K562 (cell line): Measurements from ENCODE around the gene STX2. TPM values are rescaled to one million over a fixed set of nuclear protein-coding genes. Genes with fewer than 3 reads are reported as not detected.

Experiments used
- GABPB1 ChIP-seq: sonication (generic); formaldehyde crosslinking; IDR thresholded peaks from 2 replicates; pipeline ENCODE4 v1.8.0; 2022; ENCODE audit warnings: mild to moderate bottlenecking, missing genetic modification reagents
- HIVEP1 ChIP-seq: fragments of 250-450 bp; sonication (Bioruptor Pico); IDR thresholded peaks from 2 replicates; pipeline ENCODE4 v1.4.0; 2020; ENCODE audit warnings: mild to moderate bottlenecking
- KDM4B ChIP-seq, 2 experiments: fragments of 450-650 bp in 1 of 2; sonication (generic) in 1 of 2; IDR thresholded peaks; 2 replicates each; pipeline ENCODE4 v1.6.1; 2016 to 2017; ENCODE audit warnings: borderline replicate concordance in 2 of 2, antibody characterized with exemption in 1 of 2, low read depth in 1 of 2, mild to moderate bottlenecking in 1 of 2
- NEUROD1 ChIP-seq: fragments of 150-350 bp; IDR thresholded peaks from 2 replicates; pipeline ENCODE4 v1.6.1; 2014; ENCODE audit warnings: borderline replicate concordance, low read length, low read depth; ENCODE audit not compliant: partially characterized antibody
- ZNF780A ChIP-seq: fragments of 250-450 bp; sonication (Bioruptor Pico); IDR thresholded peaks from 2 replicates; pipeline ENCODE4 v1.5.0; 2021; ENCODE audit warnings: mild to moderate bottlenecking
- polyA plus RNA-seq, 8 experiments: library from polyadenylated mRNA; depleted of rRNA in 4 of 8; stranded (reverse) in 5 of 8; unstranded in 3 of 8; fragments of >200 nt; fragmentation: Nextera tagmentation in 2 of 8; fragmentation: Illumina TruSeq in 1 of 8; extraction: Ambion mirVana in 2 of 8; extraction: Trizol in 1 of 8; gene quantifications; 2 replicates each; pipeline versions ENCODE4 v1.2.1 to v1.2.3, GENCODE V29; 2011 to 2014; ENCODE audit warnings: inconsistent platforms in 1 of 8, missing spikeins in 1 of 8
- total RNA-seq, 7 experiments: library from RNA; depleted of rRNA in 6 of 7; stranded (reverse); fragments of >200 nt in 6 of 7; fragmentation: Illumina TruSeq in 2 of 7; extraction: Trizol in 2 of 7; gene quantifications; 2 replicates each; pipeline versions ENCODE4 v1.2.1 to v1.2.3, GENCODE V29; 2011 to 2021; ENCODE audit warnings: low replicate concordance in 1 of 7
- TF ChIP-seq, protein P1 (sequence below), 2 experiments: fragments of 450-650 bp; IDR thresholded peaks; 2 replicates each; pipeline ENCODE4 v1.6.1; 2018; ENCODE audit warnings: mild to moderate bottlenecking in 2 of 2, low read depth in 1 of 2; ENCODE audit not compliant: partially characterized antibody in 2 of 2
- TF ChIP-seq, protein P2 (sequence below): conservative IDR thresholded peaks from 2 replicates; pipeline ENCODE4 v1.6.1; 2011; ENCODE audit warnings: low read depth, mild to moderate bottlenecking, low read length; ENCODE audit not compliant: control insufficient read depth
- TF ChIP-seq, protein P3 (sequence below), 2 experiments: fragments of 450-650 bp in 1 of 2; sonication (generic) in 1 of 2; formaldehyde crosslinking in 1 of 2; IDR thresholded peaks in 1 of 2; conservative IDR thresholded peaks in 1 of 2; 2 replicates each; pipeline versions ENCODE4 v1.6.1 to v1.8.1; 2016 to 2023; ENCODE audit warnings: mild to moderate bottlenecking in 2 of 2, moderate library complexity in 2 of 2, inconsistent platforms in 1 of 2, missing genetic modification reagents in 1 of 2

STX2 gene
- total and polyA plus RNA-seq, 9 of the 15 experiments (the other 6 are each of a cell fraction or from before 2014, with no cell fraction given): 22.2 to 54.6 (median 30.8) TPM

DNA sequence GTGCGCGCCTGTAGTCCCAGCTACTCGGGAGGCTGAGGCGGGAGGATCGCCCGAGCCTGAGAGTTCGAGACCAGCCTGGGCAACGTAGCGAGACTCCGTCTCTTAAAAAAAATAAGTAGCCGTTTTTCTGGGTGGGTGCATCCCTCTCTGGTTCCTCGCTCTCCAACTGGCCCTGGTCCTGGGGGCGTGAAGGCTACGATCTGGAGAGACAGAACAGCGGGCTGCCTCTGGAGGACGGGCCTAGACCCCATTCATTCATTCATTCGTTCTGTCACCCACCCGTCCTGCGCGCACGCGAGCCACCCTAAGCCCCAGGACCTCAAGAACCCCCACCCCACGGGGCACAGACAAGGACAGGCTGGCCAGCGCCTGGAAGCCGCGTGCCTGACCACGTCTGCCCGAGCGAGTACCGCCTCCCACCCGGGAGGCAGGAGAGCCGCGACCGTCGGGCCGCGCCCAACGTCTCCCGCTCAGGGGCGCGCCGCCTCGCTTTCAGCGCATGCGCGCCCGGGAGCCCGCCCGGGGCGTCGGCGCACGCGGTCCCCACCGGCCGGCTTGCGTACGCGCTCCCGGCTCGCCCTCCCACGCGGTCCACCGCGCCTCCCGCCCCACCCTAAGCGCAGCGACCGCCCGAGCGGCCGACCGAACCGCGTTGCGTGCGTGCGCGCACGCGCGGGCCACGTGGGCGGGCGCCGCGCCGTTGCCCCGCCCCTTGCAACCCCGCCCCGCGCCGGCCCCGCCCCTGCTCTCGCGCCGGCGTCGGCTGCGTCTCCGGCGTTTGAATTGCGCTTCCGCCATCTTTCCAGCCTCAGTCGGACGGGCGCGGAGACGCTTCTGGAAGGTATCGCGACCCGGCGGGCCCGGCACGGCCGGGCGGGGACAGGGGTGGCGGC lies 32.5 kb upstream of the STX2 start, which contains the start of gene RAN (continued):
- TF ChIP-seq, protein P1, sequence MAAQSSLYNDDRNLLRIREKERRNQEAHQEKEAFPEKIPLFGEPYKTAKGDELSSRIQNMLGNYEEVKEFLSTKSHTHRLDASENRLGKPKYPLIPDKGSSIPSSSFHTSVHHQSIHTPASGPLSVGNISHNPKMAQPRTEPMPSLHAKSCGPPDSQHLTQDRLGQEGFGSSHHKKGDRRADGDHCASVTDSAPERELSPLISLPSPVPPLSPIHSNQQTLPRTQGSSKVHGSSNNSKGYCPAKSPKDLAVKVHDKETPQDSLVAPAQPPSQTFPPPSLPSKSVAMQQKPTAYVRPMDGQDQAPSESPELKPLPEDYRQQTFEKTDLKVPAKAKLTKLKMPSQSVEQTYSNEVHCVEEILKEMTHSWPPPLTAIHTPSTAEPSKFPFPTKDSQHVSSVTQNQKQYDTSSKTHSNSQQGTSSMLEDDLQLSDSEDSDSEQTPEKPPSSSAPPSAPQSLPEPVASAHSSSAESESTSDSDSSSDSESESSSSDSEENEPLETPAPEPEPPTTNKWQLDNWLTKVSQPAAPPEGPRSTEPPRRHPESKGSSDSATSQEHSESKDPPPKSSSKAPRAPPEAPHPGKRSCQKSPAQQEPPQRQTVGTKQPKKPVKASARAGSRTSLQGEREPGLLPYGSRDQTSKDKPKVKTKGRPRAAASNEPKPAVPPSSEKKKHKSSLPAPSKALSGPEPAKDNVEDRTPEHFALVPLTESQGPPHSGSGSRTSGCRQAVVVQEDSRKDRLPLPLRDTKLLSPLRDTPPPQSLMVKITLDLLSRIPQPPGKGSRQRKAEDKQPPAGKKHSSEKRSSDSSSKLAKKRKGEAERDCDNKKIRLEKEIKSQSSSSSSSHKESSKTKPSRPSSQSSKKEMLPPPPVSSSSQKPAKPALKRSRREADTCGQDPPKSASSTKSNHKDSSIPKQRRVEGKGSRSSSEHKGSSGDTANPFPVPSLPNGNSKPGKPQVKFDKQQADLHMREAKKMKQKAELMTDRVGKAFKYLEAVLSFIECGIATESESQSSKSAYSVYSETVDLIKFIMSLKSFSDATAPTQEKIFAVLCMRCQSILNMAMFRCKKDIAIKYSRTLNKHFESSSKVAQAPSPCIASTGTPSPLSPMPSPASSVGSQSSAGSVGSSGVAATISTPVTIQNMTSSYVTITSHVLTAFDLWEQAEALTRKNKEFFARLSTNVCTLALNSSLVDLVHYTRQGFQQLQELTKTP (IDR thresholded peaks at IDR 0.05; ENCODE audit: low read depth in 1 of 2, partially characterized antibody in 2 of 2): peak in 1 of 2 experiments; percentile 12
- TF ChIP-seq GABPB1: peak; percentile 46; the same call in 1 of the 2 replicates
- TF ChIP-seq, protein P2, sequence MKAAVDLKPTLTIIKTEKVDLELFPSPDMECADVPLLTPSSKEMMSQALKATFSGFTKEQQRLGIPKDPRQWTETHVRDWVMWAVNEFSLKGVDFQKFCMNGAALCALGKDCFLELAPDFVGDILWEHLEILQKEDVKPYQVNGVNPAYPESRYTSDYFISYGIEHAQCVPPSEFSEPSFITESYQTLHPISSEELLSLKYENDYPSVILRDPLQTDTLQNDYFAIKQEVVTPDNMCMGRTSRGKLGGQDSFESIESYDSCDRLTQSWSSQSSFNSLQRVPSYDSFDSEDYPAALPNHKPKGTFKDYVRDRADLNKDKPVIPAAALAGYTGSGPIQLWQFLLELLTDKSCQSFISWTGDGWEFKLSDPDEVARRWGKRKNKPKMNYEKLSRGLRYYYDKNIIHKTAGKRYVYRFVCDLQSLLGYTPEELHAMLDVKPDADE: peak; percentile 41; the same call in 1 of the 2 replicates
- peak; percentile 54 for TF ChIP-seq NEUROD1
- TF ChIP-seq, protein P3, sequence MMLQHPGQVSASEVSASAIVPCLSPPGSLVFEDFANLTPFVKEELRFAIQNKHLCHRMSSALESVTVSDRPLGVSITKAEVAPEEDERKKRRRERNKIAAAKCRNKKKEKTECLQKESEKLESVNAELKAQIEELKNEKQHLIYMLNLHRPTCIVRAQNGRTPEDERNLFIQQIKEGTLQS (IDR thresholded peaks at IDR 0.05): no peak
- TF ChIP-seq, protein P3 (CRISPR knock-in tag; conservative IDR thresholded peaks at IDR 0.05): no peak
- TF ChIP-seq HIVEP1 (CRISPR knock-in tag): no peak
- no peak for TF ChIP-seq ZNF780A (CRISPR knock-in tag)
- TF ChIP-seq KDM4B (IDR thresholded peaks at IDR 0.05; ENCODE audit: borderline replicate concordance in 2 of 2, low read depth in 1 of 2): no peak
